WTC11 (cell line): Measurements from ENCODE around the gene CHST1. TPM values are rescaled to one million over a fixed set of nuclear protein-coding genes. Genes with fewer than 3 reads are reported as not detected.

ENCODE experiments used
- ATAC-seq: fragments of 200-7000 bp; cut with Tn5 transposase; 2 replicates; pipeline ENCODE4 v1.10.0; 2021; ENCODE audit warnings: mild to moderate bottlenecking, moderate library complexity
- CTCF ChIA-PET: fragments of 300-600 bp; sonication (Branson Sonifier 250); formaldehyde crosslinking; loops from one replicate; lab custom pipeline; 2021; ENCODE audit warnings: antibody characterized with exemption; lab: Charles Lee
- POLR2A ChIA-PET: fragments of 350-600 bp; sonication (Branson Sonifier 250); formaldehyde crosslinking; loops from one replicate; lab custom pipeline; 2021; ENCODE audit warnings: antibody characterized with exemption; lab: Charles Lee
- DNase-seq: peaks from one replicate; pipeline ENCODE4 v3.0.0; 2021; ENCODE audit warnings: low spot score
- H3K27ac Mint-ChIP-seq: 2 replicates; pipeline ENCODE4 v1.8.0; 2021; ENCODE audit warnings: mixed read lengths
- H3K27me3 Mint-ChIP-seq: 2 replicates; pipeline ENCODE4 v1.8.0; 2021; ENCODE audit warnings: low read depth, mild to moderate bottlenecking, moderate library complexity, mixed read lengths
- H3K36me3 Mint-ChIP-seq: 2 replicates; pipeline ENCODE4 v1.8.0; 2021; ENCODE audit warnings: mixed read lengths
- H3K4me1 Mint-ChIP-seq: 2 replicates; pipeline ENCODE4 v1.8.0; 2022; ENCODE audit warnings: mixed read lengths
- H3K4me3 Mint-ChIP-seq: 2 replicates; pipeline ENCODE4 v1.8.0; 2021; ENCODE audit warnings: mild to moderate bottlenecking, moderate library complexity, mixed read lengths
- H3K9me3 Mint-ChIP-seq: 2 replicates; pipeline ENCODE4 v1.8.0; 2021; ENCODE audit warnings: mixed read lengths
- AFF4 ChIP-seq: sonication (generic); formaldehyde crosslinking; IDR thresholded peaks from 2 replicates; pipeline ENCODE4 v1.8.1; 2023; ENCODE audit warnings: mild to moderate bottlenecking, missing genetic modification reagents, borderline replicate concordance
- ATF6 ChIP-seq: sonication (generic); formaldehyde crosslinking; IDR thresholded peaks from 2 replicates; pipeline ENCODE4 v1.8.1; 2023; ENCODE audit warnings: mild to moderate bottlenecking, missing genetic modification reagents
- CDX4 ChIP-seq: fragments of 250-450 bp; sonication (Bioruptor Pico); IDR thresholded peaks from 2 replicates; pipeline ENCODE4 v1.9.0; 2021; ENCODE audit warnings: moderate library complexity, mild to moderate bottlenecking, inconsistent platforms, borderline replicate concordance
- JUN ChIP-seq: sonication (generic); formaldehyde crosslinking; IDR thresholded peaks from 2 replicates; pipeline ENCODE4 v1.8.0; 2023; ENCODE audit warnings: mild to moderate bottlenecking, missing genetic modification reagents
- PRRX2 ChIP-seq: fragments of 250-450 bp; sonication (Bioruptor Pico); IDR thresholded peaks from 2 replicates; pipeline ENCODE4 v1.8.0; 2021; ENCODE audit warnings: mild to moderate bottlenecking
- TCF7 ChIP-seq: sonication (generic); formaldehyde crosslinking; IDR thresholded peaks from 2 replicates; pipeline ENCODE4 v1.8.0; 2022; ENCODE audit warnings: mild to moderate bottlenecking, low read depth, missing genetic modification reagents, moderate library complexity
- TEAD4 ChIP-seq: sonication (generic); formaldehyde crosslinking; IDR thresholded peaks from 2 replicates; pipeline ENCODE4 v1.8.0; 2022; ENCODE audit warnings: mild to moderate bottlenecking, missing genetic modification reagents
- ZNF263 ChIP-seq: sonication (generic); formaldehyde crosslinking; IDR thresholded peaks from 2 replicates; pipeline ENCODE4 v1.8.1; 2022; ENCODE audit warnings: low read depth, mild to moderate bottlenecking, moderate library complexity, missing genetic modification reagents
- ZNF281 ChIP-seq: sonication (generic); formaldehyde crosslinking; IDR thresholded peaks from 2 replicates; pipeline ENCODE4 v1.8.0; 2023; ENCODE audit warnings: mild to moderate bottlenecking, missing genetic modification reagents
- ZNF416 ChIP-seq: fragments of 250-450 bp; sonication (Bioruptor Pico); IDR thresholded peaks from 2 replicates; pipeline ENCODE4 v1.9.0; 2021; ENCODE audit warnings: mild to moderate bottlenecking, inconsistent platforms
- total RNA-seq: library from RNA; stranded (reverse); gene quantifications from 3 replicates; pipeline ENCODE4 v1.2.3, GENCODE V29; 2021

The CHST1 gene
- total RNA-seq, 1 experiment from 2014 or later, result 2.4 TPM

GRCh38 chr11:45610627-45611026, 54.8 kb downstream of the CHST1 start (continued):
- TF ChIP-seq AFF4 (CRISPR knock-in tag), result no peak

GRCh38 chr11:45609902-45610301, 55.5 kb downstream of the CHST1 start:
- Mint-ChIP-seq H3K4me1 (peaks cover 12% of the 10 kb centered on the region), H3K36me3 (no peaks in the 10 kb centered on the region), H3K4me3 (no peak overlapping the region), H3K9me3 (no peaks in the 10 kb centered on the region), H3K27me3 (no peaks in the 10 kb centered on the region; the same call in 1 of the 2 replicates), H3K27ac (no peak overlapping the region)
- no peak for ATAC-seq
- DNase-seq, result no peak
- ChIA-PET POLR2A (no interaction called here), CTCF (interaction anchor here (1.6 kb wide), 1 partner anchor 162 kb away, joined by 5 read pairs; no protein-coding TSS in a partner anchor)
- TF ChIP-seq ZNF416 (CRISPR knock-in tag), result no peak
- no peak for TF ChIP-seq ZNF263 (CRISPR knock-in tag)
- no peak for TF ChIP-seq JUN (CRISPR knock-in tag)

- no peaks in the 10 kb centered on the region; the same call in 1 of the 2 replicates for H3K27me3 Mint-ChIP-seq
- H3K4me1 Mint-ChIP-seq, result peaks cover 12% of the 10 kb centered on the region
- no peak overlapping the region for H3K27ac Mint-ChIP-seq
- no peak for TF ChIP-seq ZNF263 (CRISPR knock-in tag)
- no peak for TF ChIP-seq CDX4 (CRISPR knock-in tag)
- TF ChIP-seq TEAD4 (CRISPR knock-in tag), result no peak
- TF ChIP-seq, all 79 proteins: peak for 0
- ATAC-seq (no peak), DNase-seq (no peak)
- H3K4me3 Mint-ChIP-seq, result no peak overlapping the region
- POLR2A ChIA-PET, result no interaction called here
- CTCF ChIA-PET, result no interaction called here
- no peaks in the 10 kb centered on the region for H3K36me3 Mint-ChIP-seq
- no peaks in the 10 kb centered on the region for H3K9me3 Mint-ChIP-seq
Observed at GRCh38 chr11:45609337-45609736, 56.1 kb downstream of the CHST1 start.

GRCh38 chr11:45607995-45608394, 57.4 kb downstream of the CHST1 start:
- ChIA-PET CTCF (interaction anchor here (3.0 kb wide), 1 partner anchor 237 kb away, joined by 13 read pairs; no protein-coding TSS in a partner anchor), POLR2A (no interaction called here)
- DNase-seq, result no peak
- Mint-ChIP-seq H3K27me3 (no peaks in the 10 kb centered on the region; the same call in 1 of the 2 replicates), H3K4me3 (no peak overlapping the region), H3K4me1 (peaks cover 17% of the 10 kb centered on the region), H3K36me3 (no peaks in the 10 kb centered on the region), H3K9me3 (no peaks in the 10 kb centered on the region), H3K27ac (no peak overlapping the region)
- no peak for TF ChIP-seq PRRX2 (CRISPR knock-in tag)
- TF ChIP-seq ATF6 (CRISPR knock-in tag), result no peak
- ATAC-seq, result no peak

GRCh38 chr11:45606514-45607281, 58.7 kb downstream of the CHST1 start:
- DNase-seq (peak; percentile 81), ATAC-seq (peak; percentile 88)
- Mint-ChIP-seq H3K27me3 (no peaks in the 10 kb centered on the region; the same call in 1 of the 2 replicates), H3K4me3 (no peak overlapping the region), H3K27ac (no peak overlapping the region), H3K9me3 (no peaks in the 10 kb centered on the region), H3K36me3 (no peaks in the 10 kb centered on the region), H3K4me1 (peaks cover 17% of the 10 kb centered on the region)
- ChIA-PET POLR2A (no interaction called here), CTCF (interaction anchor here (1.6 to 3.0 kb wide), 3 partner anchors 48 to 235 kb away, joined by 4 to 13 read pairs (median 8); no protein-coding TSS in a partner anchor)
- no peak for TF ChIP-seq ZNF281 (CRISPR knock-in tag)
- no peak for TF ChIP-seq TCF7 (CRISPR knock-in tag)
